ENCODE measurements around the gene NFIC.
"Not testable (repeated sequence)": the region's sequence is repeated elsewhere in the genome, so short reads cannot be mapped to it uniquely, and the experiment has no call there.

NFIC gene

DNA sequence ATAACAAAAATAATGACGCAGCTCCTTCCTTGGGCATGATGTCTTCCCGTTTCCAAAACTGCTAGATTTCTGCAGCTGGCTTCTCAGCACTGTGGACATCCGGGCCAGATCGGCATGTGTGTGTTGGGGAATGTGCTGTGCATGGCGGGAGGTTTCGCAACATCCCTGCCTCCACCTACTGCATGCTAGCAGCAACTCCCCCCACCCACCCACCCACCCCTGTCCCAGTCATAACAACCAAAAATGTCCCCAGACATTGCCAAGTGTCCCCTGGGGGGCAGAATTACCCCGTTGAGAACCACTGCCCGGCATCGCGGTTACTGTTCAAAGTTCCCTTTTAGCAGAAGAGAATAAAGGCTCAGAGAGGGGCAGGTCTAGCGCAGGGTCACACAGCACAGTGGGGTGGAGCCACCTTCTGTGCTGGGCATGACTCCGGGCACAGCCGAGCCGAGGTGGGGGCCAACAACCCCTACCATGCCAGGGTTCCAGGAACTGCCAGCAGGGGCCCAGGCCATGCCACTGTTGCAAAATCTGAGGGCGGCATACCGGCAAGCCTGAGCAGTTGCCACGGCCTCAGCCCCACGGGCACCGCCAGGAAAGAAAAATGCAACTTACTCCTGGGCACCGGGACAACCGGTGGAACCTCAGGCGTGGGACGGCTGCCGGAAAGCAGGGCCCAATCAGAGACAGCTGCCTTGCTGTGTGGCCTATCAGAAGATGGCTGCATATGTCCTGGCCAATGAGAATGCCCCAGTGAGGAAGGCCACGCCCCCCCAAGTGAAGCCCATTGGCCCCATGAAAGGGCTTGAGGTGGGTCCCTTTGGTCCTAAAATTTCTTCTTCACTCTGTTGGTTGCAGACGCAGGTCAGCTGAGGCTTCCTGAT lies 22.5 kb upstream of the NFIC start:
- Histone ChIP-seq H3K9ac (ENCODE audit: insufficient read length) (no peak overlapping the region), H3K4me3 (peak overlapping the region; percentile 74)

DNA sequence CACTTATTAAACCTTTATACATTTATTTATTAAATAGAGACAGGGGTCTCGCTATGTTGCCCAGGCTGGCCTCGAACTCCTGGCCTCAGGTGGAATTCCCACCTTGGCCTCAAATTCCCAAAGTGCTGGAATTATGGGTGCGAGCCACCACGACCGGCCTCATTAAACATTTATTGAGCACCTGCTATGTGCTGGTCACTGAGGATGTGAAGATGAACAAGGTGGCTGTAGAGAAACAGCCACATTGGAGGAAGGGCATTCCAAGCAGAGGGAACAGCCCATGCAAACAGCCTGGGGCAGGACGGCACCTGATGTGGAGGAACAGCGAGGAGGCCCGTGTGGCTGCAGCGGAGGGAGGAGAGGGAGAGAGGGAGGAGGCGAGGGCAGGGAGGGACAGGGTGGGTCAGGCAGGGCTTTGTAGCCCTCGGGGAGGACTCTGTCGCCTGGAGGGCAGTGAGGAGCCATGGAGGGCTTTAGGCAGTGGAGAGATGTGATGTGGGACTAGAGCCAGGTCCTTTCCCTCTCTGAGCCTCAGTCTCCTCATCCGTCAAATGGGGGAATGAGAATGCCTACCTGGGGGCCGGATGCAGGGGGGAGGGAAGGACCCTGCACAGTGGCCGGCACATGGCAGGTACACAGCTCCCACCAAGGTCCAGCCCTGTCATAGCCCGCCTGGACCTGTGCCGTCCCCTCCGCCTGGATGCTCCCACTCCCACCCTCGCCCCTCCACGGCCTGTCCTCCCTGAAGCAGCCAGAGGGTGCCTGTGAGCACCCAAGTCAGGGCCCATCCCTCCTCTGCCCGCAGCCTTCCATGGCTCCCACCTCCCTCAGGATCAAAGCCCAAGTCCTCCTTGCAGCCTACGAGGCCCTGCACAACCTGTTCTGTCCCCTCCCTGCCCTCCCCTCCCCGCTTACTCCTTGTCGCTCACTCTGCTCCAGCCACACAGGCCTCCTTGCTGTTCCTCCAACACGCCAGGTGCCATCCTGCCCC lies 21.5 kb upstream of the NFIC start:
- Histone ChIP-seq H3K9me3 (ENCODE audit: low read depth, low read length) (no peaks in the 10 kb centered on the region), H3K4me3 (no peak overlapping the region), H3K36me3 (ENCODE audit: insufficient read depth, low read length) (no peaks in the 10 kb centered on the region), H3K27ac (no peak overlapping the region), H3K9ac (ENCODE audit: insufficient read length) (no peak overlapping the region)
- no peak for DNase-seq (ENCODE audit: low read depth, low spot score)
- TF ChIP-seq FOXP2 (optimal IDR thresholded peaks at IDR 0.05; ENCODE audit: control extremely low read depth, extremely low read length, insufficient read depth), result no peak
- no peak for TF ChIP-seq EZH2 (IDR thresholded peaks at IDR 0.05)
- no peak for TF ChIP-seq POLR2AphosphoS5 (IDR thresholded peaks at IDR 0.05; ENCODE audit: borderline replicate concordance, low read depth, low read length)

More for the DNA sequence above, 22.5 kb upstream of the NFIC start:
- Histone ChIP-seq H3K9me3 (ENCODE audit: low read depth, low read length) (no peaks in the 10 kb centered on the region), H3K27ac (no peak overlapping the region), H3K36me3 (ENCODE audit: insufficient read depth, low read length) (no peaks in the 10 kb centered on the region)
- no peak for TF ChIP-seq FOXP2 (optimal IDR thresholded peaks at IDR 0.05; ENCODE audit: control extremely low read depth, extremely low read length, insufficient read depth)
- TF ChIP-seq POLR2AphosphoS5 (IDR thresholded peaks at IDR 0.05; ENCODE audit: borderline replicate concordance, low read depth, low read length), result no peak
- no peak for TF ChIP-seq EZH2 (IDR thresholded peaks at IDR 0.05)
- DNase-seq (ENCODE audit: low read depth, low spot score), result no peak

DNA sequence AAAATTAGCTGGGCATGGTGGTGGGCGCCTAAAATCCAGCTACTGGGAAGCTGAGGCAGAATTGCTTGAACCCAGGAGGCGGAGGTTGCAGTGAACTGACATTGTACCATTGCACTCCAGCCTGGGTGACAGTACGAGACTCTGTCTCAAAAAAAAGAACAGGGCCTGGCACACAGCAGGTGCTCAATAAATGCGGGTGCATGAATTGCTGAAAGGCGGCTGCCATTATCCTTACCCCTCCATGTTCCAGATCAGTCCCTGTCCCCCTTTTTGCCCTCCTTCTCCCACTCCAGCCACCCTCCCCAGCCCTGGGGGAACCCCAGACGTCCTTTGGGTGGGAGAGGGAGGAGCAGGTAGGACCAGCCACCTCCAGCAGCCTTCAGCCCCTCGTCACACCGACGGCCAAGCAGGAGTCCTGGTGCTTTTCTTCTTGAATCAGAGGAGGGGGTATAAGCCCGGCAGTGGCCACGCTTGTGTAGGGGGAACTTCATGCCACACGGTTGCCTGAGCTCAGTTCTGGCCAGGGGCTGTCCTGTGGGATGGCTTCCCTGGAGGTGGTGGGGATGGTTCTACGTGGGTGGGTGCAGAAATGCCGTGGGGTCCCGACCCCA lies 20.4 kb upstream of the NFIC start:
- no peak for DNase-seq (ENCODE audit: low read depth, low spot score)
- TF ChIP-seq EZH2 (IDR thresholded peaks at IDR 0.05), result no peak
- TF ChIP-seq POLR2AphosphoS5 (IDR thresholded peaks at IDR 0.05; ENCODE audit: borderline replicate concordance, low read depth, low read length), result no peak
- TF ChIP-seq FOXP2 (optimal IDR thresholded peaks at IDR 0.05; ENCODE audit: control extremely low read depth, extremely low read length, insufficient read depth), result no peak
- Histone ChIP-seq H3K27ac (no peak overlapping the region), H3K4me3 (no peak overlapping the region), H3K9me3 (ENCODE audit: low read depth, low read length) (no peaks in the 10 kb centered on the region), H3K36me3 (ENCODE audit: insufficient read depth, low read length) (no peaks in the 10 kb centered on the region), H3K9ac (ENCODE audit: insufficient read length) (no peak overlapping the region)

DNA sequence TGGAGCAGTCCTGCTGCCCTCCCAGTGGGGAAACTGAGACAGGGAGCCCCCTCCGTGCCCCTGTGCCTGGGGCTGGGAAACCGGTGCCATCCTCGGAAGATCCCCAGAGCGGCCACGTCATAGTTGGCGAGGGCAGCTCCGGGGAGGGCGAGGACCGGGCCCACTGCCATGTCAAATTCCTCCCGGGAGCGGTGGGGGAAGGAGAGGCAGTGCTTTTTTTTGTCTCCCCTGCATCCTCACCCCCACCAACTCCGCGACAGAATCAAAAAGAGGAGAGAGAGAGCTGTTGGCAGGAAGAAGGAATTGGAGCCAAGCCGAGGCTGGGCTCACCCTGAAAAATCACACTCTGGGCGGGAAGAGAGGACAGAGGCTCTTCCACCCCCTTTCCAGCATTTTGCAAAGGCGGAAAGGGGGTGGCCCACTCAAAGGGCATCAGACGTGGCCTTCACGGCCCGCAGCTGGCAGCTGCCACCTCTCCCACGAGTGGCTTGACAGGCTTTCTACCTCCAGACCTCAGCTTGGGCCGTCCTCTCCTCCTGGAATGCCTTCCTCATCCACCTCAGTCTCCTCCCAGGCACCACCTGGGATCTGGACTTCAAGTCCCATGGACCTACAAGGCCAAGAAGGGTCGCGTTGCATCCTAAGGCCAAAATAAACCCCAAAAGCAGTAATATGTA lies 19.6 kb upstream of the NFIC start:
- H3K27ac ChIP-seq, result no peak overlapping the region
- no peak overlapping the region for H3K9ac ChIP-seq (ENCODE audit: insufficient read length)
- no peak for DNase-seq (ENCODE audit: low read depth, low spot score)
- H3K4me3 ChIP-seq, result no peak overlapping the region
- no peaks in the 10 kb centered on the region for H3K9me3 ChIP-seq (ENCODE audit: low read depth, low read length)
- H3K36me3 ChIP-seq (ENCODE audit: insufficient read depth, low read length), result no peaks in the 10 kb centered on the region
- TF ChIP-seq EZH2 (IDR thresholded peaks at IDR 0.05) (no peak), FOXP2 (optimal IDR thresholded peaks at IDR 0.05; ENCODE audit: control extremely low read depth, extremely low read length, insufficient read depth) (no peak), POLR2AphosphoS5 (IDR thresholded peaks at IDR 0.05; ENCODE audit: borderline replicate concordance, low read depth, low read length) (no peak)

DNA sequence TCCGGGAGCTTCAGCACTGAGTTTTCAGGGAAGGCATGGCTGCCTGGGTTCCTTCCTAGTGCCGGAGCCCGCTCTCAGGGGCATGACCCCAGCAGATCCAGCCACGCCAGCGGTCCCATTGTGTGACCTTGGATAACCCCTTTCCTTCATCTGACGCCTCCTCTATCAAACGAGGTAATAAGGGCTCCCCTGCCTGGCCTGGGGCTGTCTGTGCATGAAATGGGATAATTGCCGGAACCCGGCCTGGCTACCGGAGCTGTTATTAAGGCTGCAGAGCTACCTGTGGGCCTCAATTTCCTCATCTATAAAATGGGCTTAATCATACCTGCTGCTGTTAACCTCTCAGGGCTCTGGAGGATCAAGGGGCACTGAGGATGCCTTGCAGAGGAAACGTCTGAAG lies 18.3 kb upstream of the NFIC start:
- no peak overlapping the region for H3K4me3 ChIP-seq
- H3K9me3 ChIP-seq (ENCODE audit: low read depth, low read length), result no peaks in the 10 kb centered on the region
- no peaks in the 10 kb centered on the region for H3K36me3 ChIP-seq (ENCODE audit: insufficient read depth, low read length)
- no peak for DNase-seq (ENCODE audit: low read depth, low spot score)
- no peak for TF ChIP-seq EZH2 (IDR thresholded peaks at IDR 0.05)
- no peak for TF ChIP-seq FOXP2 (optimal IDR thresholded peaks at IDR 0.05; ENCODE audit: control extremely low read depth, extremely low read length, insufficient read depth)
- TF ChIP-seq POLR2AphosphoS5 (IDR thresholded peaks at IDR 0.05; ENCODE audit: borderline replicate concordance, low read depth, low read length), result no peak
- no peak overlapping the region for H3K9ac ChIP-seq (ENCODE audit: insufficient read length)
- no peak overlapping the region for H3K27ac ChIP-seq

DNA sequence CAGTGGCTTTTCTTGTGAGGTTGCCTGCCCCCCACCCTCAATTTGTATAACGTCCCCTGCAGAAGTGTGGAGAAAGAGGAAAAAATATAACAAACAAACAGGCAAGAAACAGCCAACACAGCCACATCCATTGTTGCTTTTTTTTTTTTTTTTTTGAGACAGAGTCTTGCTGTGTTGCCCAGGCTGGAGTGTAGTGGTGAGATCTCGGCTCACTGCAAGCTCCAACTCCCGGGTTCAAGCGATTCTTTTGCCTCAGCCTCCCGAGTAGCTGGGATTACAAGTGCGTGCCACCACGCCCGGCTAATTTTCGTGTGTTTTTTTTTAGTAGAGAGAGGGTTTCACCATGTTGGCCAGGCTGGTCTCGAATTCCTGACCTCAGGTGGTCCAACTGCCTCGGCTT lies 17.9 kb upstream of the NFIC start:
- H3K4me3 ChIP-seq; H3K9ac ChIP-seq (ENCODE audit: insufficient read length); H3K27ac ChIP-seq; H3K36me3 ChIP-seq (ENCODE audit: insufficient read depth, low read length); DNase-seq (ENCODE audit: low read depth, low spot score); H3K9me3 ChIP-seq (ENCODE audit: low read depth, low read length): not testable (repeated sequence)

DNA sequence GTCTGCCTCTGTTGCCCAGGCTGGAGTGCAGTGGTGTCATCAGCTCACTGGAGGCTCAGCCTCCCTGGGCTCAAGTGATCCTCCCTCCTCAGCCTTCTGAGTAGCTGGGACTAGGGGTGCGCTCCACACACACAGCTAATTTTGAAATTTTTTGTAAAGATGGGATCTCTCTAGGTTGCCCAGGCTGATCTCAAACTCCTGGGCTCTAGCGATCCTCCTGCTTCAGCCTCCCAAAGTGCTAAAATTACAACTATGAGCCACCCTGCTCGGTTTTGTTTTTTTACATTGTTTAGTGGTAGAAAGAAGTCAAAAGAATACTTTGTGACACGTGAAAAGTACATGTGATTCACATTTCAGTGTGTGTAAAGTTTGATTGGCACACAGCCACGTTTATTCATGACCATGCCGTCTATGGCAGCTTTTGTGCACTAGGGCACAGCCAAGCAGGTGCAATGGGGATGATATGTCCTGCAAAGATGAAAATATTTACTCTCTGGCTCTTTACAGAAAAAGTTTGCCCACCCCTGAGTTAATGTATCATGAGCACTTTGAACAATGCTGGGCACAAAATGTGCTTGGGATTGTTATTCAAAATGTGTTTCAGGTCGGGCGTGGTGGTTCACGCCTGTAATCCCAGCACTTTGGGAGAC lies 16.2 kb upstream of the NFIC start:
- TF ChIP-seq EZH2 (IDR thresholded peaks at IDR 0.05) (no peak), POLR2AphosphoS5 (IDR thresholded peaks at IDR 0.05; ENCODE audit: borderline replicate concordance, low read depth, low read length) (no peak), FOXP2 (optimal IDR thresholded peaks at IDR 0.05; ENCODE audit: control extremely low read depth, extremely low read length, insufficient read depth) (no peak)
- Histone ChIP-seq H3K4me3 (no peak overlapping the region), H3K9ac (ENCODE audit: insufficient read length) (no peak overlapping the region), H3K36me3 (ENCODE audit: insufficient read depth, low read length) (no peaks in the 10 kb centered on the region), H3K27ac (no peak overlapping the region), H3K9me3 (ENCODE audit: low read depth, low read length) (no peaks in the 10 kb centered on the region)
- no peak for DNase-seq (ENCODE audit: low read depth, low spot score)

Measured in SK-N-MC (cell line).